Cardiac fibroblast (primary cell): ENCODE results near the gene MDM2.

Experiments used
- DNase-seq, 2 donors: peaks; one replicate each; pipeline versions ENCODE4 v3.0.0 to v3.0.0-alpha.2; 2010; ENCODE audit warnings: low read depth in 2 of 2
- H3K4me3 ChIP-seq, 2 donors: replicated peaks in 1 of 2; 1 replicate in 1 of 2; 2 replicates in 1 of 2; pipeline ENCODE4 v1.5.1; 2011; ENCODE audit warnings: low read depth in 2 of 2, low read length in 2 of 2, mild to moderate bottlenecking in 2 of 2, moderate library complexity in 1 of 2
- CTCF ChIP-seq: IDR thresholded peaks from one replicate; pipeline ENCODE4 v1.5.1; 2011; ENCODE audit warnings: low read depth, mild to moderate bottlenecking, low read length, inconsistent platforms

Gene MDM2

GRCh38 chr12:68844788-68845695, 37.1 kb downstream of the MDM2 start:
- DNase-seq: no peak
- H3K4me3 ChIP-seq: no peak overlapping the region
- TF ChIP-seq CTCF: no peak

GRCh38 chr12:68846811-68847210, 38.8 kb downstream of the MDM2 start:
- TF ChIP-seq CTCF: no peak
- no peak for DNase-seq

DNA sequence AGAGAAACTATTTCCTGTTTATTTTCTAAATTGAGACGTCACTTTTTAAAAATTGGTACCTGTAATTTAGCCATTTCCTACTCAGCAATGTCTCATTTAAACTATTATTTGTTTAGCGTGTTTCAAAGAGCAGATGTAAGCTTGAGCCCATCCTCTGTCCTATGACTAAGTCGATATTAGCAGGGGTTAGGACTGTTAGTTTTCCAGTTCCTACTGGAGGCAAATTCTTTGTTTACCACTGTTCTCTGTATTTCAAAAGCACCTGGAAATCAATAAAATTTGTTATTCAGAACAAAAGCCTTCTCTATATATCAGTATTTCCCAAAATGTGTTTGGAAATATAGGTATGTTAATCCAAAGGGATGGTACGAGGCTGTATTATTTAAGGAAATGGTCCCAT, 42.4 kb downstream of the MDM2 start:
- no peak overlapping the region for H3K4me3 ChIP-seq
- TF ChIP-seq CTCF: no peak

More at GRCh38 chr12:68846811-68847210, 38.8 kb downstream of the MDM2 start:
- H3K4me3 ChIP-seq: no peak overlapping the region

GRCh38 chr12:68851592-68852306, 43.8 kb downstream of the MDM2 start:
- DNase-seq: no peak
- no peak for TF ChIP-seq CTCF

More for the DNA sequence above, 42.4 kb downstream of the MDM2 start:
- no peak for DNase-seq

GRCh38 chr12:68853396-68854077, 45.6 kb downstream of the MDM2 start:
- no peak for TF ChIP-seq CTCF
- H3K4me3 ChIP-seq: no peak overlapping the region
- DNase-seq: no peak

More at GRCh38 chr12:68851592-68852306, 43.8 kb downstream of the MDM2 start:
- H3K4me3 ChIP-seq: no peak overlapping the region

DNA sequence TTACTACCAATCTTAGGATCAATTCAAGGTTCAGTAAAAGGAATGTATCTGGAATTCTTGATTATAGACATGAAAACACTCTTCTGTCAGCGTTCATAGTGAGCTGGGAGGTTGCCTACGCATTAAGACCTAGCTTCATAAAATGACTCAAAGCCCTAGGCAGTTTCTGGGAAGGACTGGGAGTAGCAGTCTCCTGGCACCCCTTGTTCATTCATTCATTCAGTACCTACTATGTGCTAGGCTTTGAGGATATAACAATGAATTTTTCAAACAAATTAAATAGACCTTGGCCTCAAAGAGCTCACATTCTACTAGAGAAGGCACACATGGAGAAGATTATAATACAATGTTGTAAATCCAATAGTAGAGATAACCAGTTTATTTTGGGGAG, 46.1 kb downstream of the MDM2 start:
- no peak for TF ChIP-seq CTCF
- no peak for DNase-seq
- H3K4me3 ChIP-seq: no peak overlapping the region
